ENCODE measurements around the gene RALBP1.
"Not testable (repeated sequence)": the region's sequence is repeated elsewhere in the genome, so short reads cannot be mapped to it uniquely, and the experiment has no call there.

RALBP1 gene

GRCh38 chr18:9477509-9477908 is 2.2 kb downstream of the RALBP1 start:
- no peak overlapping the region for H3K27ac ChIP-seq
- H3K4me3 ChIP-seq (ENCODE audit: low read depth, low read length): no peak overlapping the region
- in situ Hi-C loops (cut with HindIII; ENCODE audit: low pct_ligation_motif_present, low sequenced_read_pairs): no loop called here
- peaks cover 2% of the 10 kb centered on the region for H3K36me3 ChIP-seq (replicated peaks)
- H3K27me3 ChIP-seq (replicated peaks): no peaks in the 10 kb centered on the region
- DNase-seq: no peak
- no peak for TF ChIP-seq CTCF (IDR thresholded peaks at IDR 0.05; ENCODE audit: low read depth, low read length, missing control alignments)

DNA sequence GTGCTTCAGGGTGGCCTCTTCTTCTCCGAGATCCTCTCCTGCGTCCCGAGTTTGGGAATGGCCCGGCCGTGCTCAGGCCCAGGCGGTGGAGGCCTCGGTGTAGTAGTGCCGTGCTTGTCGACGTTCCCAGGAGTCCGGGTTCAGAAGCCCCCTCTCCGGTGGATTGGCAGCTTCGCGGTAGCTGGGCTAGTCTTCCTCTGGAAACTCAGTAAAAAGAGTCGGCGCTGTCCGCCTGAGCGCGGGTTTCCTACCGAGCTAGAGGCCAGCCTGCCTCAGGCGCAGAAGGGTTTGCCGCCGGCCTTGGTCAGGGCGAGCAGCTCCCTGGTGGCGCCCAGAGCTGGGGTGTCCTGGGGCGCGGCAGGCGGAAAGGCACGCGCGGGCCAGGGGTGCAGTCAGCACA is 3.2 kb downstream of the RALBP1 start:
- H3K27me3 ChIP-seq (replicated peaks): no peaks in the 10 kb centered on the region
- H3K36me3 ChIP-seq (replicated peaks): peaks cover 2% of the 10 kb centered on the region
- TF ChIP-seq CTCF (IDR thresholded peaks at IDR 0.05; ENCODE audit: low read depth, low read length, missing control alignments): no peak
- in situ Hi-C loops (cut with HindIII; ENCODE audit: low pct_ligation_motif_present, low sequenced_read_pairs): no loop called here
- DNase-seq: no peak
- no peak overlapping the region for H3K27ac ChIP-seq
- H3K4me3 ChIP-seq (ENCODE audit: low read depth, low read length): no peak overlapping the region

GRCh38 chr18:9482790-9483189 is 7.5 kb downstream of the RALBP1 start:
- no peak for DNase-seq
- Histone ChIP-seq H3K4me3 (ENCODE audit: low read depth, low read length) (no peak overlapping the region), H3K27ac (no peak overlapping the region), H3K36me3 (replicated peaks) (peaks cover 2% of the 10 kb centered on the region), H3K27me3 (replicated peaks) (no peaks in the 10 kb centered on the region)
- no peak for TF ChIP-seq CTCF (IDR thresholded peaks at IDR 0.05; ENCODE audit: low read depth, low read length, missing control alignments)
- in situ Hi-C loops (cut with HindIII; ENCODE audit: low pct_ligation_motif_present, low sequenced_read_pairs): no loop called here

- peaks cover under 1% of the 10 kb centered on the region for H3K36me3 ChIP-seq (replicated peaks)
- in situ Hi-C loops (cut with HindIII; ENCODE audit: low pct_ligation_motif_present, low sequenced_read_pairs): no loop called here
- DNase-seq: no peak
- H3K27ac ChIP-seq: no peak overlapping the region
- no peak for TF ChIP-seq CTCF (IDR thresholded peaks at IDR 0.05; ENCODE audit: low read depth, low read length, missing control alignments)
- H3K27me3 ChIP-seq (replicated peaks): no peaks in the 10 kb centered on the region
- no peak overlapping the region for H3K4me3 ChIP-seq (ENCODE audit: low read depth, low read length)
Observed at GRCh38 chr18:9483526-9483925, 8.2 kb downstream of the RALBP1 start.

- DNase-seq; H3K36me3 ChIP-seq (replicated peaks); H3K4me3 ChIP-seq (ENCODE audit: low read depth, low read length); H3K27me3 ChIP-seq (replicated peaks); in situ Hi-C loops (cut with HindIII; ENCODE audit: low pct_ligation_motif_present, low sequenced_read_pairs); H3K27ac ChIP-seq: not testable (repeated sequence)
Observed at GRCh38 chr18:9484856-9485255, 9.5 kb downstream of the RALBP1 start.

- in situ Hi-C loops (cut with HindIII; ENCODE audit: low pct_ligation_motif_present, low sequenced_read_pairs): no loop called here
- no peak overlapping the region for H3K27ac ChIP-seq
- no peak for DNase-seq
- H3K36me3 ChIP-seq (replicated peaks): no peaks in the 10 kb centered on the region
- H3K27me3 ChIP-seq (replicated peaks): no peaks in the 10 kb centered on the region
- no peak for TF ChIP-seq CTCF (IDR thresholded peaks at IDR 0.05; ENCODE audit: low read depth, low read length, missing control alignments)
- H3K4me3 ChIP-seq (ENCODE audit: low read depth, low read length): no peak overlapping the region
Observed at GRCh38 chr18:9488538-9488937, 13.2 kb downstream of the RALBP1 start.
